GM19099 (cell line): Measurements from ENCODE around the gene MRGPRF.

Experiments
- POLR2A ChIP-seq: IDR thresholded peaks from 3 replicates; pipeline ENCODE4 v1.6.1; 2011; ENCODE audit warnings: low read depth; ENCODE audit not compliant: insufficient read length; ENCODE audit errors: extremely low read depth

Gene MRGPRF

GRCh38 chr11:69037544-69037943, 24.5 kb upstream of the MRGPRF start:
- no peak for TF ChIP-seq POLR2A

GRCh38 chr11:69037074-69037473, 24.0 kb upstream of the MRGPRF start:
- no peak for TF ChIP-seq POLR2A

GRCh38 chr11:69035946-69036340, 22.9 kb upstream of the MRGPRF start:
- TF ChIP-seq POLR2A = no peak

GRCh38 chr11:69035150-69035945, 22.3 kb upstream of the MRGPRF start:
- TF ChIP-seq POLR2A = no peak

- TF ChIP-seq POLR2A = no peak
Observed at GRCh38 chr11:69034123-69034867, 21.2 kb upstream of the MRGPRF start.

- TF ChIP-seq POLR2A = no peak
Observed at GRCh38 chr11:69033431-69033830, 20.4 kb upstream of the MRGPRF start.

GRCh38 chr11:69032833-69033232, 19.8 kb upstream of the MRGPRF start:
- no peak for TF ChIP-seq POLR2A

- no peak for TF ChIP-seq POLR2A
Observed at GRCh38 chr11:69030301-69030700, 17.3 kb upstream of the MRGPRF start.

GRCh38 chr11:69027704-69028372, 14.8 kb upstream of the MRGPRF start:
- no peak for TF ChIP-seq POLR2A

GRCh38 chr11:69024509-69024908, 11.5 kb upstream of the MRGPRF start:
- TF ChIP-seq POLR2A = no peak

- TF ChIP-seq POLR2A = no peak
Observed at GRCh38 chr11:69022260-69022659, 9.2 kb upstream of the MRGPRF start.

- TF ChIP-seq POLR2A = no peak
Observed at GRCh38 chr11:69018924-69019323, 5.9 kb upstream of the MRGPRF start.

GRCh38 chr11:69017951-69018350, 4.9 kb upstream of the MRGPRF start:
- TF ChIP-seq POLR2A = no peak

GRCh38 chr11:69014898-69015549, 2.0 kb upstream of the MRGPRF start:
- no peak for TF ChIP-seq POLR2A

- TF ChIP-seq POLR2A = no peak
Observed at GRCh38 chr11:69014084-69014851, 1.2 kb upstream of the MRGPRF start.
